ENCODE results near the gene SPC25. TPM values are rescaled to one million over a fixed set of nuclear protein-coding genes. Genes with fewer than 3 reads are reported as not detected.
"Not testable (repeated sequence)": the region's sequence is repeated elsewhere in the genome, so short reads cannot be mapped to it uniquely, and the experiment has no call there.

The SPC25 gene
- total RNA-seq, 1 donor from 2014 or later: 0.24 TPM

DNA sequence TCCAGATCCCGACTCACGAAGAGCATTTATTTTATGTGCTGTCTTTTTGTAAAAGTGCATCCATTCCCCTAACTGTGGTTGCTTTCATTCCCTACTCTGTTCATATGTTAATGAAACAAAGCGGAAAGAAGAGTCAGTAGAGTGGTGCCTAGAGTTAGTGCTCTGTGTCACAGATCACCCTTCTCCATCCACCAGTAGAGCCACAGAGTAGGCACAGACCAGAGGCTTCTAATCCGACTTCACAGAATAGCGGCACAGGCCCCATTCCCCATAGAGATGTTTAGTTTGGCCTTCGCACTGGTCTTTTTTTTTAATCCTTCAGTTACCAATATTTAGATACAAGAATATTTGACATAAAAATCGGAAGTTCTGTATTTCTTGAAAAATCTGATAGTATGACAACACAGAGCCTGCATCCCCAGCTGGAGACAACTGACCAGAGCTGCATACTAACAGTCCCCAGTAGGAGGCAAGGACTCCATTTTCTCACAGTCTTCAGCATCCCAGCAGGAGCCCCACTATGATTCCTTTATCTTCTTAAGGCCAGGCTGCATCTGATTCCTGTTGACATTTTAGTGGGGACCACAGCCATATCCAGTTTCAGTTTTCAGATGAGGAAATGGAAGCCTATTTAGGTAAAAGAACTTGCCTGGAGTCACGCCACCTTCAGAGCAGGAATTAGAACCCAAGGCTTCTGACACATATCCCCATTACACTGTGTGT, 17.9 kb upstream of the SPC25 start:
- no peak for DNase-seq (ENCODE audit: low spot score)
- intact Hi-C loops (cut with DNase I): no loop called here

DNA sequence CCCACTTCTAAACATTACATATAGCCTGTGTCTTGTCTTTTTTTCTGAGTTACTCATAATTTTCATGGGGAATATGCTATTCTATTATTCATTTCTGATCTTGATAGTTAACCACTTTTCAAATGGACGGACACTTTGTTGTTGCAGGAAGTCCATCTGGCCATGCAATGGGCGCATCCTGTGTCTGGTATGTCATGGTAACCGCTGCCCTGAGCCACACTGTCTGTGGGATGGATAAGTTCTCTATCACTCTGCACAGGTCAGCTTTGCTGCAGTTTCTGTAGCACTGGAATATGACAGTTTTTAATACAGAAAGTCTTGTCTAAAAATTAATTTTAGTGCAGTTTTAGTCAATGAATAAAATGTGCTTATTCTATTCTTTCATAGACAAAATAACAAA, 14.1 kb upstream of the SPC25 start:
- intact Hi-C loops (cut with DNase I): no loop called here
- DNase-seq (ENCODE audit: low spot score): no peak

DNA sequence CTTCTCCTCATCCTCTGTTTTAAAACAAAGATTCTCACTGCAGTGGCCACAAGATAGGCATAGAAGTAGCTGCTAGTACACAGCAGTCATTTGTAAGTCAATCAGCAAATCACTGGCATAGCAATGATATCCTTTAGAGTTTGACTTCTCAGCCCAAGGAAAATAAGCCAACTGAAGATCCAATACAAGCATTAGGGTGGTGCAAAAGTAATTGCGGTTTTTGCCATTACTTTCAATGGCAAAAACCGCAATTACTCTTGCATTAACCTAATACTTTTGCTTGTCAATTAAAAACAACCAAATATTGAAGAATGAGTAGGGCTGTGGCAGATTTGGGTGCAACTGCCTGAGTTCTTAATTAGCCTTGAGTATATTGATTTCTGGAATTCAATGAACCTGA, 13.7 kb upstream of the SPC25 start:
- DNase-seq (ENCODE audit: low spot score): no peak
- intact Hi-C loops (cut with DNase I): no loop called here

DNA sequence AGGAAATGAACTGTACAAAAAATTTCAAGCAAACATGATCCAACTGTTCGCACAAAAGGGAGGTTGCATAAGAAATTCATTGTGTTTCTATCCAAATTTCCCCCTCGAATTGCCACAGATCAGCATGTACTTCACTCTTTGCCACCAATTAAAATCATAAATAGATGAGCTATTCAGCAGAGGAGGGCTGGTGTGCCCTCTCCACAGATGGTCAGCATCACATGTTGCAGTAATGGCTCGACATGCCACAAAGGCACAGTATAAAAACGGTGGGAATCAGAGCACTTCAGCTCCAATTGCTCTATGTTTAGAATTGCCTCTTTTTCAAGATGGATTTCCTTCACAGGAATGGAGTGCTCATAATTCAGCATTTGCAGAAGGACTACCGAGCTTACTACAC, 10.8 kb upstream of the SPC25 start, which contains the start of gene G6PC2:
Gene G6PC2, plus strand, starts transcription at position 289 of the 400 bp plus-strand sequence. Its CDS starts 41 bp downstream, at position 330.
- DNase-seq (ENCODE audit: low spot score): no peak
- intact Hi-C loops (cut with DNase I): no loop called here

DNA sequence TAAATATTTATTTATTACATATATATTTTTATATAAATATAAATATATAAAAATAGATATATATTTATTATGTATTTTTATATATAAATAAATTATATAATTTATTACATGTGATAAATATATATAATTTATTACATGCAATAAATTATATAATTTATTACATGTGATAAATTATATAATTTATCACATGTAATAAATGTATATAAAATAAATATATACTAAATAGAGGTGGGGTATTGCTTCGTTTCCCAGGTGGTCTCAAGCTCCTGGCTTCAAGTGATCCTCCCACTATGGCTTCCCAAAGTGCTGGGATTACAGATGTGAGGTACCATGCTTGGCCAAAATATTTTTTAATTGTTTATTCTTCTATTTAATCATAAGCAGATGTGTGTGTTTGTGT, 7.2 kb upstream of the SPC25 start:
- intact Hi-C loops (cut with DNase I): no loop called here
- DNase-seq (ENCODE audit: low spot score): no peak

DNA sequence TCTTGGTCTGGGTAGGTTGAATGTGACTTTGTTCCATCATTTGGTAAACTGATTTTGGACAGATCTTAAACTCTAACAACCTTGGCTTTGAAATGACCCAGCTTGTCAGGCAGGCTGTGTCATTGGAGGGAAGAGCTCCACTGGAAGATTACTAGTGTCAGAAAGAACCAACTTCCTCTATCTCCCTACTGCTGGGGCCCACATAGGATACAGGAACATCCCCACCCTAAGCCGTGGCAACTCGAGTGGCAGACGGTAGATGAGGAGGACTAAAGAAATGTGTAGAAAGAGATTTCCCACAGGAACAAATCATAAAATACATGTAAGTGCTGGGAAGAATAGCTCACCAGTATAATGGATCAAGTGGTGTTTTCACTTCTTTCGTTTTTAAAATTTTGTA, 6.6 kb upstream of the SPC25 start:
- DNase-seq (ENCODE audit: low spot score): no peak
- intact Hi-C loops (cut with DNase I): no loop called here

DNA sequence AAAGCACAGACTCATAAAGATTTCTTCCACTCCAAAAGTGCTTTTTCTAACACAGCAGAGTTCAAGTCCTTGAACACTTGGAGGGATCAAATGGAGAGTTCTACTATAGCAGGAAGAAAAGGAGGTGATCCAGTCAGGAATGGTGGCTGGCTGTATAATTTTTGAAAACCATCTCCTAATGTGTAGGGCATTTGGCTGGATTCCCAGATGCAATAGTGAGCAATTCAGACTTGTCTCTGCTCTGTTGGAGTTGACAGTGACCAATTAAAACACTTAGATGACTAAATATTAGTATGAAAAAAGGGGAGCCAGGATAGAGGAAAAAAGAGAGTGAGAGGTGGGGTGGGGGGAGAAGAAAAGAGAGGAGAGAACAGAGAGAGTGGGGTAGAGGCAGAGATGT, 5.5 kb upstream of the SPC25 start:
- no peak for DNase-seq (ENCODE audit: low spot score)
- intact Hi-C loops (cut with DNase I): no loop called here

DNA sequence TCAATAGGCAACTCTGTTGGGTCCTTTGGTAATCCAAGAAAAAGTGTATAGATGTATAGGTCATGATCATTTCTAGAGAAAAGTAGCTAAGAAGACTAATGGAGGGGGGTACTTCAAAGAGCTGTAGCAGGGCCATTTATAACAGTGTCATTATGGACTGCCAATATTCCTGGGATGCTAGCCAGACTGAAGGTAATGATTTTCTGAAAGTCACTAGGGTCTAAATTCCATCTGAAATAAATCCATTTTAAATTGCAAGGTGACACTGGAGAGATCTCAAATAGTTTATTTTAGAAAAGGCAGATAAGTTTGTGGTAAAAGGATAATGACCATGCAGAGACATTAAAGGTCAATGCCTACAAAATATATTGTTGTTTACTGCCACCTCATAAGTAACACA, 4.5 kb upstream of the SPC25 start:
- DNase-seq (ENCODE audit: low spot score): no peak
- intact Hi-C loops (cut with DNase I): no loop called here

DNA sequence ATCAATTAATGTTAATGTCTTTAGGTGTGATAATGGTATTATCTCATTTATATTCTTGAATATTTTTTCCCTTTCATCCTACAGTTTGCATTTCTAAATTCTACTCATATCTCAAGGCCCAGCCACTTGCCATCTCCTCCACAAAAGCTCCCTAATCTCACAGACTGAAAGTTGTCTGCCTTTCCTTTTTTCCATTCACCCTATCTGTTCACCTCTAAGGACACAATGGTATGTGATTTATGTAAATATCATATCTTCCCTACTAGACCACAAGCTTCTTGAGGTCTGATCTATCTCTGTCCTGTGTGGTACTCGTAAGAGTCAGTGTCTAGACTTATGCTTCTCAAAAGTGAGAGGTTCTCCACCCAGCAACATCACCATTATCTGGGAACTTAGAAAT, 3.9 kb upstream of the SPC25 start:
- DNase-seq (ENCODE audit: low spot score): no peak
- intact Hi-C loops (cut with DNase I): no loop called here

DNA sequence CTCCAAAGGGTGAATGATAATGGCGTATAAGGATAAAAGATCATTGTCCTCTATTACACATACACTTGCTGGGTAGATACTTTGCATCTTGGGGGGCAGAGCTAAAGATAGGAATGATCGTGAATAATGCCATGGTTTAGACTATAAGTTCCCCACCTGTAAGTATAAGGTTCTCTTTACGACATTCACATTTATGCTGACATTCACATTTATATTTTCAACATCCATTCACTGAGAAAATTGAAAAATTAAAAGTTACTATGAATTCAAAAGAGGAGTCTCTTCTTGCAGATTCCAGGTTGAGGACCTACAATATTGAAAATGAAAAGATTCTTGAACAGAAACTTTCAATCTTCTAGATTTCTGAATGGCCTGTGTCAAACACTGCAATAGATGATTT, 2.1 kb upstream of the SPC25 start:
- intact Hi-C loops (cut with DNase I): no loop called here
- DNase-seq (ENCODE audit: low spot score): no peak

DNA sequence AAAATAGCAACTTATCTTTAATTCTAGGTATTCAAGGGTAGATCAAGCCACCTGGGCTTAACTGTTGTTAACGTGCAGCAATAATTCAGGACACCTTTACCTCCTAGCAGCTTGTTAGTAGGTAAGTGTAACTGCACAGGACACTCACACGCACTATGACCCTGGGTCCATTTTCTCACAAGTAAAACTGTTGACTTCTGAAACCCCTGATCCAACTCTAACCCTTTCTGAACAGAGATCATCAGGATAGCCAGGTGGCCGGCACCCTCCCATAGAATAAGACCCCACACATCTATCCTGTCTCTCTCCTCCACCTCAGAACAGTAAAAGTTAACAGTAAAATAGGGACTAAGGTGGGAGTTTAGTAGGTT, 610 bp downstream of the SPC25 start:
- intact Hi-C loops (cut with DNase I): no loop called here
- DNase-seq (ENCODE audit: low spot score): no peak

DNA sequence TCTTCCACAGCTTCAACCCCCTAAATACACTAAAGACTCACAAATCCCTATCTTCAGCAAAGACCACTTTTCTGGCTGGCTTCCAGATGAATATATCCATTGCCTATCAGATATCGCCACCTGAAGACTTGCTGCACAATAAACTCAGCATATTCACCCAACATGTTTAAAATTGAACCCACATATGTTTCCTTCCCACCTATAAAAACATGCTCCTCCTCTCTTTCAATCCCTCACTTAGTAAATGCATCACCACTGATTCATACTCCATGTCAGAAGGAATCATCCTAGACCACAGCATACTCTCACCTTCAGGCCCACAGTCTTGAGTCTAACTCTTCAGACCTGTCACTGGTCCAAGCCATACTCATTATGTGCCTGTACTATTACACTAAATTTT, 5.3 kb downstream of the SPC25 start:
- DNase-seq (ENCODE audit: low spot score): no peak
- intact Hi-C loops (cut with DNase I): no loop called here

DNA sequence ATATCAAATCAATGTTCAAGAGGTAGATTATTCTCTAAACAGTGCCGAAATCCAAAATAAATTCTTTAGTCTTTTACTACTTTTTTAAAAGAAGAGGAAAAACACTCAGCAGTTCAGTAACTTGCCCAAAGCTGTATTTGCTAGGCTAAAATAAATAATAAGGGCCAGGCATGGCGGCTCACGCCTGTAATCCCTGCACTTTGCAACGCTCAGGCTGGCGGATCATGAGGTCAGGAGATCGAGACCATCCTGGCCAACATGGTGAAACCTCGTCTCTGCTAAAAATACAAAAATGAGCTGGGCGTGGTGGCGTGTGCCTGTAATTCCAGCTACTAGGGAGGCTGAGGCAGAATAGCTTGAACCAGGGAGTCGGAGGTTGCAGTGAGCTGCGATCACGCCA, 8.1 kb downstream of the SPC25 start:
- intact Hi-C loops (cut with DNase I); DNase-seq (ENCODE audit: low spot score): not testable (repeated sequence)

DNA sequence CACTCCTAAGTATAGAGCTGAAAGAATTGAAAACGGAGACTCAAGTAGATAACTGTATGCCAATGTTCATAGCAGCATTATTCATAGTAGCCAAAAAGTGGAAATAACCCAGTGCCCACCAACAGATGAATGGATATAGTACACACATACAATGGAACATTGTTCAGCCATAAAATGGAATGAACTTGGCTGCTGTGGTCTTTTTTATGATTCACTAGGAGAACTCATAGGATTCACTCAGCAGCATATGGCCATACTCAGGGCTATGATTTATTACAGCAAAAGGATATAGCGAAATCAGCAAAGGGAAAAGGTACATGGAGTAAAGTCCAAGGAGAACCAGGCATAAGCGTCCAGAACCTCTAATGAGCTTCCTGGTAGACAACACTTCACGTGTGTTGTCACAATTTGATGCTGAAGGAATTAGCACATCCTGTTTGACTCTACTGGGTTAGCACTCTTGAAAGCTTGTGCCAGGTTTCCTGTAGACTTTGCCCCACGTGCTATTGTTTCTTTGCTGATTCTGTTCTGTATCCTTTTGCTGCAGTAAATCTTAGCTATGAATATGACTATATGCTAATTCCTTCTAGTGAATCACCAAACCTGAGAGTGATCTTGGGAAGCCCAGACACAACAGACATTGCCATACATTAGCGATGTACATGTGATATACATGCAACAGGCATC, 15.7 kb downstream of the SPC25 start:
- intact Hi-C loops (cut with DNase I): no loop called here

DNA sequence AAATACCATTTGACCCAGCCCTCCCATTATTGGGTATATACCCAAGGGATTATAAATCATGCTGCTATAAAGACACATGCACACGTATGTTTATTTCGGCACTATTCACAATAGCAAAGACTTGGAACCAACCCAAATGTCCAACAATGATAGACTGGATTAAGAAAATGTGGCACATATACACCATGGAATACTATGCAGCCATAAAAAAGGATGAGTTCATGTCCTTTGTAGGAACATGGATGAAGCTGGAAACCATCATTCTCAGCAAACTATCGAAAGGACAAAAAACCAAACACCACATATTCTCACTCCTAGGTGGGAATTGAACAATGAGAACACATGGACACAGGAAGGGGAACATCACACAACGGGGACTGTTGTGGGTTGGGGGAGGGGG, 19.4 kb downstream of the SPC25 start:
- intact Hi-C loops (cut with DNase I): not testable (repeated sequence)

More for the DNA sequence above, 15.7 kb downstream of the SPC25 start:
- no peak for DNase-seq (ENCODE audit: low spot score)

DNA sequence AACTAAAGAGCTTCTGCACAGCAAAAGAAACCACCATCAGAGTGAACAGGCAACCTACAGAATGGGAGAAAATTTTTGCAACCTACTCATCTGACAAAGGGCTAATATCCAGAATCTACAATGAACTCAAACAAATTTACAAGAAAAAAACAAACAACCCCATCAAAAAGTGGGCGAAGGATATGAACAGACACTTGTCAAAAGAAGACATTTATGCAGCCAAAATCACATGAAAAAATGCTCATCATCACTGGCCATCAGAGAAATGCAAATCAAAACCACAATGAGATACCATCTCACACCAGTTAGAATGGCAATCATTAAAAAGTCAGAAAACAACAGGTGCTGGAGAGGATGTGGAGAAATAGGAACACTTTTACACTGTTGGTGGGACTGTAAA, 19.9 kb downstream of the SPC25 start:
- intact Hi-C loops (cut with DNase I): not testable (repeated sequence)

More for the DNA sequence above, 19.4 kb downstream of the SPC25 start:
- DNase-seq (ENCODE audit: low spot score): not testable (repeated sequence)

DNA sequence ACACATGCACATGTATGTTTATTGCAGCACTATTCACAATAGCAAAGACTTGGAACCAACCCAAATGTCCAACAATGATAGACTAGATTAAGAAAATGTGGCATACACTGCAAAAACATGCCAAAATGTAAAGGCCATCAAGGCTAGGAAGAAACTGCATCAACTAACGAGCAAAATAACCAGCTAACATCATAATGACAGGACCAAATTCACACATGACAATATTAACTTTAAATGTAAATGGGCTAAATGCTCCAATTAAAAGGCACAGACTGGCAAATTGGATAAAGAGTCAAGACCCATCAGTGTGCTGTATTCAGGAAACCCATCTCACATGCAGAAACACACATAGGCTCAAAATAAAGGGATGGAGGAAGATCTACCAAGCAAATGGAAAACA, 23.1 kb downstream of the SPC25 start:
- intact Hi-C loops (cut with DNase I): not testable (repeated sequence)

More for the DNA sequence above, 19.9 kb downstream of the SPC25 start:
- DNase-seq (ENCODE audit: low spot score): not testable (repeated sequence)

DNA sequence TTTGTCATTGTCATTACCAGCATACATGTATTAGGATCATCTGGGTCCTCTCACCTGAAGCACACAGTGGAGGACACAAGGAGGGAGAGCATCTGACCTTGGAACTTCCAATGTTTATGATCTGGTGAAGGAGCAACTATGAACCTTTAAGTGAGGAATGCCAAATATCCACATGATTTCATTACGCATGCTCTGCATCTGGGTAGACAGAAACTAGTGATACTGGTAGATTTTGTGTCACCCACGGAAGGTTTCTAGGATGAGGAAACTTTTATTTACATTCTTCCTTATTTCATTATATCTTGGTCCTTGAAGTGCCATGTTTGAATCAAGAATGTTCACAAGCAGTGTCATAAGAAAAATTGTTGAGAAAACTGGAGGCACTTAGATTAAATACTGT, 32.1 kb downstream of the SPC25 start:
- intact Hi-C loops (cut with DNase I): no loop called here
- no peak for DNase-seq (ENCODE audit: low spot score)

More for the DNA sequence above, 23.1 kb downstream of the SPC25 start:
- DNase-seq (ENCODE audit: low spot score): not testable (repeated sequence)

DNA sequence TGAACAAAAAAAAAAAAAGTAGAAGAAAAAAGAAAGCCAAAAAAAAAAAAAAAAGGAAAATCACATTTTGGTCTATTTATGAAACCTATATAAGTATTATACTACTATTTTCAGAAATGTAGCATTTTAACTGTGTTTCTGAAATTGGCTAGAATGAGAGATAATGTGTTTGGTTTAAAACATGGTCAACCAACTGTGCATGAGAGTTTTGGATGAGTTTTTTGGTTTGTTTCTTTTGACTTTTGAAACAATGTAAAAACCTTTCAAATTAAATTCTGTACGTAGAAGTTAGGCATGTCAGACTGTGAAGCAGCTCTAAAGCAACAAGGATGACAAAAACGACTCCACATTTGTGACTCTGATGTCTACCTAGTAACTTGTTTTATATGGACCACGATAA, 34.6 kb downstream of the SPC25 start:
- intact Hi-C loops (cut with DNase I): no loop called here
- no peak for DNase-seq (ENCODE audit: low spot score)

DNA sequence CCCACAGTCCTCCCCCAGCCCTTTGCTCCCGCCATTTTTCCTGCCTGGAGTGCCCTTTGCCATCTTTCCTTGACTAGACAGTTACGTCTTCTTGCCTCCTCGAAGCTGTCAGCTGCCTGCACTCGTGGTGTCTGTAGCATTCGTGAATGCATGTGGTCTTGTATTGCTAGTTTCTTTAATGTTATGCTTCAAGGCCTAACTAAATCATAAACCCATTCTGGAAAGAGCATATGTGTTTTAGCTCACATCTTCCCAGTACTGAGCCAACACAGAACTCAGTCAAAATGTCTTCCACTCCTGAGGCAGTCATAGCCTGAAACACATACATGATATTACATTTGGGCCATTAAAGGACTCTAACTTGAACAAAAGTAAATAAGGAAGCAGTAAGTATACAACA, 35.6 kb downstream of the SPC25 start:
- DNase-seq (ENCODE audit: low spot score): no peak
- intact Hi-C loops (cut with DNase I): no loop called here

DNA sequence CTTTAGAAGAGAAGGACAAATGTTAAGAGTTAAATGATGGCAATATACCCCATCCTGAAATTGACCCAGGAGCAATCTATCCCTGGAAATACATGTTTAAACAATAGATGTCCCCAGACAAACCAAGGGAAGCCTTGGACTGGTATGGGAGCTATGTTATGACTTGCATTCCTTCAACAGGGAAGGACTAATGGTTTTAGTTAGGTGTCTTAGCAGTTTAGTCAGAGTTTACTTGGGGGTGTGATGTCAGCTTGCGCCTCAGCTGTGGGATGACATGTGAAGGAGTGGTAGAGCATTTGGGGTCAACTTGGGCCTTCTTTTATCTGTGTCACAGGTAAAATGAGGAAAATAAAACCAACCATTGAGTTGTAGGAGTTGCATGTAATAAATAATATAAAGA, 36.8 kb downstream of the SPC25 start:
- intact Hi-C loops (cut with DNase I): no loop called here
- no peak for DNase-seq (ENCODE audit: low spot score)

Data from cardiac septum (tissue), 1 donor.